B cell (primary cell): ENCODE results near the gene WBP1. TPM values are rescaled to one million over a fixed set of nuclear protein-coding genes. Genes with fewer than 3 reads are reported as not detected.

Source experiments
- ATAC-seq: fragments of 200-7000 bp; cut with Tn5 transposase; one replicate; pipeline ENCODE4 v1.10.0; 2021; ENCODE audit warnings: low read depth, mild to moderate bottlenecking, moderate number of reproducible peaks, moderate library complexity
- CTCF ChIA-PET: fragments of 350-600 bp; sonication (Branson Sonifier 250); formaldehyde crosslinking; loops from one replicate; lab custom pipeline; 2021; ENCODE audit warnings: antibody characterized with exemption, inconsistent platforms; lab: Charles Lee
- POLR2A ChIA-PET: fragments of 350-600 bp; sonication (Branson Sonifier 250); formaldehyde crosslinking; loops from one replicate; lab custom pipeline; 2021; ENCODE audit warnings: antibody characterized with exemption; lab: Charles Lee
- DNase-seq: peaks from one replicate; pipeline ENCODE4 v3.0.0; 2013
- H2AFZ ChIP-seq: 2 replicates; pipeline ENCODE4 v1.6.1; 2012; ENCODE audit warnings: mild to moderate bottlenecking, low read depth, low read length; ENCODE audit not compliant: insufficient read depth, poor library complexity, severe bottlenecking
- H3K27ac ChIP-seq, 2 donors: 1 replicate in 1 of 2; 2 replicates in 1 of 2; pipeline ENCODE4 v1.5.1; 2012 to 2013; ENCODE audit warnings: low read length in 2 of 2, mild to moderate bottlenecking in 2 of 2, moderate library complexity in 1 of 2
- H3K27me3 ChIP-seq, 4 experiments: fragments of 200-600 bp in 1 of 4; sonication (generic) in 1 of 4; replicated peaks in 1 of 4; 1 replicate in 2 of 4; 2 replicates in 2 of 4; pipeline versions ENCODE4 v1.6.1 to v1.7.0; 2013 to 2016; ENCODE audit warnings: low read length in 3 of 4, mild to moderate bottlenecking in 2 of 4, mixed read lengths in 1 of 4, moderate library complexity in 1 of 4; ENCODE audit not compliant: insufficient read depth in 4 of 4, control insufficient read depth in 3 of 4; ENCODE audit errors: control extremely low read depth in 1 of 4
- H3K36me3 ChIP-seq, 2 experiments: replicated peaks in 1 of 2; 1 replicate in 1 of 2; 2 replicates in 1 of 2; pipeline versions ENCODE4 v1.6.1 to v1.7.1; 2013; ENCODE audit warnings: low read length in 1 of 2; ENCODE audit not compliant: insufficient read depth in 2 of 2, control insufficient read depth in 1 of 2; ENCODE audit errors: control extremely low read depth in 1 of 2, extremely low read depth in 1 of 2
- H3K4me1 ChIP-seq, 2 donors: fragments of 200-600 bp in 1 of 2; sonication (generic) in 1 of 2; 1 replicate in 1 of 2; 2 replicates in 1 of 2; pipeline versions ENCODE4 v1.5.1 to v1.6.1; 2013 to 2017; ENCODE audit warnings: low read length in 2 of 2; ENCODE audit not compliant: control insufficient read depth in 2 of 2, insufficient read depth in 2 of 2
- H3K4me2 ChIP-seq: replicated peaks from 2 replicates; pipeline ENCODE3; 2012; ENCODE audit warnings: mild to moderate bottlenecking, low read depth, low read length; ENCODE audit not compliant: poor library complexity, severe bottlenecking
- H3K4me3 ChIP-seq, 5 experiments: fragments of 200-600 bp in 1 of 5; sonication (generic) in 1 of 5; 1 replicate in 3 of 5; 2 replicates in 2 of 5; pipeline versions ENCODE4 v1.5.1 to v1.7.0; 2011 to 2016; ENCODE audit warnings: low read length in 4 of 5, mild to moderate bottlenecking in 4 of 5, low read depth in 2 of 5, control low read depth in 1 of 5, moderate library complexity in 1 of 5; ENCODE audit not compliant: insufficient read depth in 1 of 5; ENCODE audit errors: control extremely low read depth in 1 of 5, extremely low read depth in 1 of 5
- H3K79me2 ChIP-seq: fragments of 200-600 bp; sonication (generic); one replicate; pipeline ENCODE4 v1.6.0; 2016; ENCODE audit warnings: low read length; ENCODE audit not compliant: control insufficient read depth, insufficient read depth
- H3K9ac ChIP-seq: fragments of 200-600 bp; sonication (generic); 2 replicates; pipeline ENCODE4 v1.6.1; 2017; ENCODE audit warnings: mild to moderate bottlenecking, low read length, moderate library complexity
- H3K9me3 ChIP-seq, 3 donors: one replicate each; pipeline versions ENCODE4 v1.6.1 to v1.7.1; 2013; ENCODE audit warnings: low read length in 2 of 3; ENCODE audit not compliant: control insufficient read depth in 2 of 3, insufficient read depth in 1 of 3; ENCODE audit errors: control extremely low read depth in 1 of 3
- H4K20me1 ChIP-seq: 2 replicates; pipeline ENCODE4 v1.6.0; 2012; ENCODE audit warnings: mild to moderate bottlenecking, low read length; ENCODE audit not compliant: insufficient read depth, control insufficient read depth, poor library complexity, severe bottlenecking
- H3K27ac Mint-ChIP-seq: one replicate; pipeline ENCODE4 v1.8.0; 2021; ENCODE audit warnings: mixed read lengths
- H3K27me3 Mint-ChIP-seq: one replicate; pipeline ENCODE4 v1.8.0; 2021; ENCODE audit warnings: mixed read lengths
- H3K4me1 Mint-ChIP-seq: one replicate; pipeline ENCODE4 v1.8.0; 2021; ENCODE audit warnings: mixed read lengths
- H3K4me3 Mint-ChIP-seq: one replicate; pipeline ENCODE4 v1.8.0; 2021; ENCODE audit warnings: mixed read lengths
- H3K9me3 Mint-ChIP-seq: one replicate; pipeline ENCODE4 v1.8.0; 2022; ENCODE audit warnings: mixed read lengths; ENCODE audit not compliant: insufficient read depth
- CTCF ChIP-seq: fragments of 200-600 bp; IDR thresholded peaks from one replicate; pipeline ENCODE4 v1.8.0; 2022; ENCODE audit warnings: antibody characterized with exemption, mild to moderate bottlenecking
- EZH2 ChIP-seq: IDR thresholded peaks from 2 replicates; pipeline ENCODE4 v1.6.1; 2012; ENCODE audit warnings: borderline replicate concordance, low read depth, mild to moderate bottlenecking, moderate library complexity, low read length; ENCODE audit not compliant: insufficient read depth, poor library complexity, severe bottlenecking
- WGBS: methylation state at CpG from one replicate; pipeline ENCODE4 v1.1.5; 2013; ENCODE audit warnings: missing lambda C conversion rate; ENCODE audit not compliant: insufficient coverage; 5-methylcytosine and 5-hydroxymethylcytosine counted together
- intact Hi-C: fragments of 100-400 bp; cut with micrococcal nuclease; formaldehyde crosslinking; loops from one replicate; pipeline ENCODE4 v1.10.0; 2022
- polyA plus RNA-seq: library from polyadenylated mRNA; depleted of rRNA; stranded (reverse); fragments of >200 nt; gene quantifications from 2 replicates; pipeline ENCODE4 v1.2.3, GENCODE V29; 2012
- total RNA-seq, 2 donors: library from RNA; stranded (reverse); fragments of 120-200 nt in 1 of 2; gene quantifications; 1 replicate in 1 of 2; 2 replicates in 1 of 2; pipeline versions ENCODE4 v1.2.3 to v1.2.4, GENCODE V29; 2013 to 2022

The WBP1 gene
- total and polyA plus RNA-seq, 2 donors (not counting 1 experiment from before 2014, with no cell fraction given): 98.4 to 207 TPM

- Histone ChIP-seq H3K27ac (peak overlapping the region; percentile 69 to 94), H3K27me3 (no peaks in the 10 kb centered on the region), H3K9ac (peak overlapping the region; percentile 69), H3K9me3 (peaks cover 0 to 5% (median 0%) of the 10 kb centered on the region in 3 donors), H3K4me2 (peak overlapping the region; percentile 85), H3K4me1 (peaks cover 16 to 22% of the 10 kb centered on the region in 2 donors), H2AFZ (peak overlapping the region; percentile 94), H4K20me1 (no peaks in the 10 kb centered on the region), H3K4me3 (peak overlapping the region; percentile 65 to 89 (median 67)), H3K79me2 (peaks cover 11% of the 10 kb centered on the region), H3K36me3 (peaks cover 0 to 23% of the 10 kb centered on the region in 2 experiments)
- ATAC-seq (no peak), DNase-seq (no peak)
- Mint-ChIP-seq H3K4me1 (peaks cover 20% of the 10 kb centered on the region), H3K27me3 (no peaks in the 10 kb centered on the region), H3K9me3 (no peaks in the 10 kb centered on the region), H3K4me3 (peak overlapping the region; percentile 99), H3K27ac (peak overlapping the region; percentile 99)
- ChIA-PET CTCF (interaction anchor here (0.6 to 1.6 kb wide), 8 partner anchors 9 to 137 kb away, joined by 3 to 11 read pairs (median 4); partner anchors contain the start of genes CCDC142, INO80B, TTC31 and WBP1), POLR2A (interaction anchor here (0.6 to 4.1 kb wide), 9 partner anchors 9 to 352 kb away, joined by 3 to 63 read pairs (median 5); partner anchors contain the start of genes AUP1, CCDC142, HTRA2 and INO80B)
- intact Hi-C loops: loop anchor here (1.0 kb wide), 3 partner anchors 10 to 56 kb away; partner anchors contain the start of genes AUP1, HTRA2, TTC31 and WBP1
- no peak for TF ChIP-seq EZH2
- no peak for TF ChIP-seq CTCF
- 16% methylated on average over 6 of the region's 7 CpGs for WGBS
Measured at GRCh38 chr2:74472945-74473258, 14.7 kb downstream of the WBP1 start.

GRCh38 chr2:74474481-74474880 lies 16.2 kb downstream of the WBP1 start:
- Histone ChIP-seq H3K79me2 (peaks cover 17% of the 10 kb centered on the region), H4K20me1 (no peaks in the 10 kb centered on the region), H3K4me2 (no peak overlapping the region), H3K4me3 (no peak overlapping the region), H2AFZ (no peak overlapping the region), H3K9ac (no peak overlapping the region), H3K36me3 (peaks cover 0 to 23% of the 10 kb centered on the region in 2 experiments), H3K27me3 (no peaks in the 10 kb centered on the region), H3K9me3 (peaks cover 0 to 5% (median 0%) of the 10 kb centered on the region in 3 donors), H3K27ac (no peak overlapping the region), H3K4me1 (peaks cover 16 to 22% of the 10 kb centered on the region in 2 donors)
- 97% methylated on average over 6 of the region's 6 CpGs for WGBS
- no peak for ATAC-seq
- POLR2A ChIA-PET: interaction anchor here (0.7 to 4.1 kb wide), 3 partner anchors 7 to 44 kb away, joined by 3 to 63 read pairs (median 36); partner anchors contain the start of genes CCDC142, TTC31 and WBP1
- Mint-ChIP-seq H3K4me3 (no peak overlapping the region), H3K27ac (no peak overlapping the region), H3K4me1 (peaks cover 22% of the 10 kb centered on the region), H3K9me3 (no peaks in the 10 kb centered on the region), H3K27me3 (no peaks in the 10 kb centered on the region)
- no peak for DNase-seq
- TF ChIP-seq CTCF: no peak
- TF ChIP-seq EZH2: no peak
- CTCF ChIA-PET: interaction anchor here (0.7 to 1.9 kb wide), 4 partner anchors 8 to 113 kb away, joined by 3 to 7 read pairs (median 5); partner anchors contain the start of genes CCDC142, PCGF1 and TTC31
- intact Hi-C loops: no loop called here
